ENCODE data around the gene MIA3. TPM values are rescaled to one million over a fixed set of nuclear protein-coding genes. Genes with fewer than 3 reads are reported as not detected.
"Not testable (repeated sequence)": the region's sequence is repeated elsewhere in the genome, so short reads cannot be mapped to it uniquely, and the experiment has no call there.

MIA3 gene
- total RNA-seq, 4 donors from 2014 or later: 24.1 to 75.3 (median 47.9) TPM

- ATAC-seq: no peak
- no peak overlapping the region for H3K27ac ChIP-seq
- no peak for TF ChIP-seq CTCF (IDR thresholded peaks at IDR 0.05 in 4 of 5, conservative IDR thresholded peaks at IDR 0.05 in 1 of 5)
- no peak for TF ChIP-seq POLR2A (IDR thresholded peaks at IDR 0.05)
- H3K9me3 ChIP-seq: no peaks in the 10 kb centered on the region
- no peaks in the 10 kb centered on the region for H3K27me3 ChIP-seq
- no peak for DNase-seq
- intact Hi-C loops (cut with DNase I; ENCODE audit: low total_unique reads): no loop called here
- no peaks in the 10 kb centered on the region for H3K36me3 ChIP-seq
- in situ Hi-C loops (cut with MboI; ENCODE audit: low sequenced_read_pairs in 4 of 4): no loop called here
- no peaks in the 10 kb centered on the region for H3K4me1 ChIP-seq
- H3K4me3 ChIP-seq: no peak overlapping the region
These were observed 16.6 kb upstream of the MIA3 start for GRCh38 chr1:222601257-222601656.

GRCh38 chr1:222606757-222607156 lies 11.1 kb upstream of the MIA3 start:
- TF ChIP-seq POLR2A (IDR thresholded peaks at IDR 0.05): no peak
- no peak for TF ChIP-seq CTCF (IDR thresholded peaks at IDR 0.05 in 4 of 5, conservative IDR thresholded peaks at IDR 0.05 in 1 of 5)

GRCh38 chr1:222609111-222609510 lies 8.8 kb upstream of the MIA3 start:
- H3K27ac ChIP-seq; DNase-seq; H3K36me3 ChIP-seq; H3K9me3 ChIP-seq; intact Hi-C loops (cut with DNase I; ENCODE audit: low total_unique reads); H3K27me3 ChIP-seq; H3K4me1 ChIP-seq; H3K4me3 ChIP-seq; ATAC-seq; in situ Hi-C loops (cut with MboI; ENCODE audit: low sequenced_read_pairs in 4 of 4): not testable (repeated sequence)

More at GRCh38 chr1:222606757-222607156, 11.1 kb upstream of the MIA3 start:
- DNase-seq (no peak), ATAC-seq (no peak)
- H3K4me3 ChIP-seq: no peak overlapping the region
- H3K4me1 ChIP-seq: no peaks in the 10 kb centered on the region
- H3K27ac ChIP-seq: no peak overlapping the region
- no peaks in the 10 kb centered on the region for H3K36me3 ChIP-seq
- in situ Hi-C loops (cut with MboI; ENCODE audit: low sequenced_read_pairs in 4 of 4) (no loop called here), intact Hi-C loops (cut with DNase I; ENCODE audit: low total_unique reads) (no loop called here)
- no peaks in the 10 kb centered on the region for H3K27me3 ChIP-seq
- no peaks in the 10 kb centered on the region for H3K9me3 ChIP-seq

GRCh38 chr1:222610728-222611127 lies 7.2 kb upstream of the MIA3 start:
- Histone ChIP-seq H3K4me3 (no peak overlapping the region), H3K4me1 (no peaks in the 10 kb centered on the region), H3K9me3 (no peaks in the 10 kb centered on the region), H3K27me3 (no peaks in the 10 kb centered on the region), H3K36me3 (no peaks in the 10 kb centered on the region), H3K27ac (no peak overlapping the region)
- TF ChIP-seq POLR2A (IDR thresholded peaks at IDR 0.05) (no peak), CTCF (IDR thresholded peaks at IDR 0.05 in 4 of 5, conservative IDR thresholded peaks at IDR 0.05 in 1 of 5) (no peak)
- intact Hi-C loops (cut with DNase I; ENCODE audit: low total_unique reads): no loop called here
- in situ Hi-C loops (cut with MboI; ENCODE audit: low sequenced_read_pairs in 4 of 4): no loop called here
- DNase-seq (no peak), ATAC-seq (no peak)

GRCh38 chr1:222613627-222614026 lies 4.3 kb upstream of the MIA3 start:
- in situ Hi-C loops (cut with MboI; ENCODE audit: low sequenced_read_pairs in 4 of 4): no loop called here
- Histone ChIP-seq H3K9me3 (no peaks in the 10 kb centered on the region), H3K27ac (no peak overlapping the region), H3K36me3 (no peaks in the 10 kb centered on the region), H3K4me3 (no peak overlapping the region), H3K4me1 (peaks cover 2 to 7% of the 10 kb centered on the region in 2 donors), H3K27me3 (no peaks in the 10 kb centered on the region)
- ATAC-seq (no peak), DNase-seq (no peak)
- intact Hi-C loops (cut with DNase I; ENCODE audit: low total_unique reads): no loop called here
- TF ChIP-seq CTCF (IDR thresholded peaks at IDR 0.05 in 4 of 5, conservative IDR thresholded peaks at IDR 0.05 in 1 of 5): no peak
- no peak for TF ChIP-seq POLR2A (IDR thresholded peaks at IDR 0.05)

Data from gastrocnemius medialis (tissue), 4 donors.